GM23338 (cell line): Measurements from ENCODE around the gene BNC1. TPM values are rescaled to one million over a fixed set of nuclear protein-coding genes. Genes with fewer than 3 reads are reported as not detected.

Experiments used
- ATAC-seq: fragments of 200-7000 bp; cut with Tn5 transposase; 3 replicates; pipeline ENCODE4 v1.9.1; 2020
- DNase-seq: peaks from one replicate; pipeline ENCODE4 v3.0.0-alpha.2; 2015; ENCODE audit warnings: low spot score
- H2AFZ ChIP-seq: fragments of 200-600 bp; sonication (generic); 2 replicates; pipeline ENCODE4 v1.8.0; 2016; ENCODE audit warnings: antibody characterized with exemption, mild to moderate bottlenecking, moderate library complexity
- H3F3A ChIP-seq: fragments of 200-600 bp; sonication (generic); replicated peaks from 2 replicates; pipeline ENCODE4 v1.8.0; 2017; ENCODE audit warnings: antibody characterized with exemption, mixed run types, low read depth
- H3K27ac ChIP-seq: fragments of 200-600 bp; sonication (generic); 2 replicates; pipeline ENCODE4 v1.6.1; 2016; ENCODE audit warnings: low read depth
- H3K27me3 ChIP-seq: fragments of 200-600 bp; sonication (generic); 2 replicates; pipeline ENCODE4 v1.8.0; 2016; ENCODE audit warnings: mild to moderate bottlenecking, mixed run types, moderate library complexity; ENCODE audit not compliant: insufficient read depth
- H3K36me3 ChIP-seq: fragments of 200-600 bp; sonication (generic); 2 replicates; pipeline ENCODE4 v1.8.0; 2016; ENCODE audit warnings: mild to moderate bottlenecking; ENCODE audit not compliant: insufficient read depth
- H3K4me1 ChIP-seq: fragments of 200-600 bp; sonication (generic); 2 replicates; pipeline ENCODE4 v1.8.0; 2016; ENCODE audit warnings: mild to moderate bottlenecking, moderate library complexity; ENCODE audit not compliant: insufficient read depth
- H3K4me2 ChIP-seq: fragments of 200-600 bp; sonication (generic); 2 replicates; pipeline ENCODE4 v1.7.1; 2017; ENCODE audit warnings: mixed run types
- H3K4me3 ChIP-seq: fragments of 200-600 bp; sonication (generic); 2 replicates; pipeline ENCODE4 v1.6.1; 2016; ENCODE audit warnings: mixed run types
- H3K79me2 ChIP-seq: fragments of 200-600 bp; sonication (generic); replicated peaks from 2 replicates; pipeline ENCODE4 v1.8.0; 2017; ENCODE audit warnings: mild to moderate bottlenecking; ENCODE audit not compliant: insufficient read depth
- H3K9me2 ChIP-seq: fragments of 200-600 bp; sonication (generic); 2 replicates; pipeline ENCODE4 v1.8.0; 2017; ENCODE audit not compliant: insufficient read depth
- H4K20me1 ChIP-seq: fragments of 200-600 bp; sonication (generic); replicated peaks from 2 replicates; pipeline ENCODE4 v1.8.0; 2017; ENCODE audit warnings: mild to moderate bottlenecking; ENCODE audit not compliant: insufficient read depth
- H3K27ac Mint-ChIP-seq: 2 replicates; pipeline ENCODE4 v1.8.0; 2020; ENCODE audit warnings: inconsistent platforms, mild to moderate bottlenecking, moderate library complexity, mixed read lengths
- H3K27me3 Mint-ChIP-seq: 3 replicates; pipeline ENCODE4 v1.8.0; 2022; ENCODE audit warnings: low read depth, mild to moderate bottlenecking, moderate library complexity, mixed read lengths, inconsistent platforms; ENCODE audit not compliant: insufficient read depth, poor library complexity
- H3K36me3 Mint-ChIP-seq: 3 replicates; pipeline ENCODE4 v1.8.0; 2021; ENCODE audit warnings: low read depth, mild to moderate bottlenecking, inconsistent platforms, moderate library complexity, mixed read lengths
- H3K4me1 Mint-ChIP-seq: 3 replicates; pipeline ENCODE4 v1.8.0; 2020; ENCODE audit warnings: mild to moderate bottlenecking, inconsistent platforms, mixed read lengths
- H3K4me3 Mint-ChIP-seq: 3 replicates; pipeline ENCODE4 v1.8.0; 2021; ENCODE audit warnings: moderate library complexity, mild to moderate bottlenecking, inconsistent platforms, mixed read lengths
- H3K9me3 Mint-ChIP-seq: 3 replicates; pipeline ENCODE4 v1.8.0; 2020; ENCODE audit warnings: moderate library complexity, mild to moderate bottlenecking, inconsistent platforms, mixed read lengths
- CREB1 ChIP-seq: fragments of 250-450 bp; sonication (Bioruptor Pico); IDR thresholded peaks from 2 replicates; pipeline ENCODE4 v1.5.0; 2020; ENCODE audit warnings: low read depth, mild to moderate bottlenecking, moderate library complexity
- EZH2 ChIP-seq: fragments of 200-600 bp; sonication (generic); IDR thresholded peaks from one replicate; pipeline ENCODE4 v1.8.0; 2017; ENCODE audit warnings: antibody characterized with exemption, mild to moderate bottlenecking, low read depth; ENCODE audit not compliant: unreplicated experiment
- EZH2phosphoT487 ChIP-seq: fragments of 200-600 bp; sonication (generic); IDR thresholded peaks from one replicate; pipeline ENCODE4 v1.8.1; 2018; ENCODE audit warnings: antibody characterized with exemption; ENCODE audit not compliant: unreplicated experiment
- JUNB ChIP-seq: IDR thresholded peaks from one replicate; pipeline ENCODE4 v1.6.1; 2016; ENCODE audit warnings: antibody characterized with exemption; ENCODE audit not compliant: unreplicated experiment
- POLR2AphosphoS5 ChIP-seq: IDR thresholded peaks from 2 replicates; pipeline ENCODE4 v1.6.1; 2016; ENCODE audit warnings: antibody characterized with exemption, low read depth
- STAT1 ChIP-seq: IDR thresholded peaks from one replicate; pipeline ENCODE4 v1.6.1; 2016; ENCODE audit warnings: antibody characterized with exemption; ENCODE audit not compliant: unreplicated experiment
- ZNF331 ChIP-seq: fragments of 250-450 bp; sonication (Bioruptor Pico); IDR thresholded peaks from 2 replicates; pipeline ENCODE4 v1.5.0; 2020; ENCODE audit warnings: low read depth, mild to moderate bottlenecking, moderate library complexity
- polyA plus RNA-seq: library from polyadenylated mRNA; unstranded; fragments of >200 nt; fragmentation: Nextera tagmentation; extraction: Ambion mirVana; gene quantifications from 2 replicates; pipeline ENCODE4 v1.2.1, GENCODE V29; 2016
- total RNA-seq: library from RNA; depleted of rRNA; stranded (reverse); fragments of >200 nt; shearing (Covaris generic); gene quantifications from 2 replicates; pipeline ENCODE4 v1.2.3, GENCODE V29; 2014
- TF ChIP-seq, protein P1 (sequence below), 2 experiments: fragments of 200-600 bp in 1 of 2; sonication (generic) in 1 of 2; conservative IDR thresholded peaks; 2 replicates each; pipeline versions ENCODE4 v1.5.1 to v1.6.1; 2016 to 2017; ENCODE audit warnings: antibody characterized with exemption in 2 of 2, low read depth in 2 of 2, mild to moderate bottlenecking in 2 of 2, moderate library complexity in 1 of 2
- TF ChIP-seq, protein P2 (sequence below): IDR thresholded peaks from one replicate; pipeline ENCODE4 v1.6.1; 2018; ENCODE audit warnings: antibody characterized with exemption; ENCODE audit not compliant: unreplicated experiment
- TF ChIP-seq, protein P3 (sequence below): IDR thresholded peaks from 2 replicates; pipeline ENCODE4 v1.6.1; 2016; ENCODE audit warnings: antibody characterized with exemption

Gene BNC1
- total and polyA plus RNA-seq, 2 experiments from 2014 or later, result 0.26 to 1.1 TPM

DNA sequence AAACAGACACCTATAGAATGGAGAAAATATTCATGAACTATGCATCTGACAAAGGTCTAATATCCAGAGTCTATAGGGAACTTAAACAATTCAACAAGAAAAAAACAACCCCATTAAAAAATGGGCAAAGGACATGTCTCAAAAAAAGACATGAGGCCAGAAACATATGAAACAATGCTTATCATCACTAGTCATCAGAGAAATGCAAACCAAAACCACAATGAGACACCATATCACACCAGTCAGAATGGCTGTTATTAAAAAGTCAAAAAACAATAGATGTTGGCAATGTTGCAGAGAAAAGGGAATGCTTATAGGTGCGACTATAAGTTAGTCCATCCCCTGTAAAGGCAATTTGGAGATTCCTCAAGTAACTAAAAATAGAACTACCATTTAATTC, 65.4 kb downstream of the BNC1 start:
- Histone ChIP-seq H3K4me1 (no peaks in the 10 kb centered on the region), H3K9me2 (0 out of 2 replicates have a peak, but pooled peaks cover 3% of the 10 kb centered on the region), H3K27ac (no peak overlapping the region), H3K4me3 (no peak overlapping the region), H3K79me2 (no peaks in the 10 kb centered on the region), H2AFZ (no peak overlapping the region), H3F3A (no peaks in the 10 kb centered on the region), H3K4me2 (no peak overlapping the region), H3K27me3 (no peaks in the 10 kb centered on the region), H4K20me1 (no peaks in the 10 kb centered on the region), H3K36me3 (no peaks in the 10 kb centered on the region; the same call in 1 of the 2 replicates)
- peaks cover 72% of the 10 kb centered on the region for H3K9me3 Mint-ChIP-seq
- no peaks in the 10 kb centered on the region for H3K27me3 Mint-ChIP-seq
- H3K4me3 Mint-ChIP-seq, result no peak overlapping the region
- ATAC-seq (no peak), DNase-seq (no peak)
- TF ChIP-seq ZNF331 (CRISPR knock-in tag), result no peak
- no peak for TF ChIP-seq STAT1
- TF ChIP-seq JUNB, result no peak
- no peak for TF ChIP-seq EZH2phosphoT487
- TF ChIP-seq, protein P1, sequence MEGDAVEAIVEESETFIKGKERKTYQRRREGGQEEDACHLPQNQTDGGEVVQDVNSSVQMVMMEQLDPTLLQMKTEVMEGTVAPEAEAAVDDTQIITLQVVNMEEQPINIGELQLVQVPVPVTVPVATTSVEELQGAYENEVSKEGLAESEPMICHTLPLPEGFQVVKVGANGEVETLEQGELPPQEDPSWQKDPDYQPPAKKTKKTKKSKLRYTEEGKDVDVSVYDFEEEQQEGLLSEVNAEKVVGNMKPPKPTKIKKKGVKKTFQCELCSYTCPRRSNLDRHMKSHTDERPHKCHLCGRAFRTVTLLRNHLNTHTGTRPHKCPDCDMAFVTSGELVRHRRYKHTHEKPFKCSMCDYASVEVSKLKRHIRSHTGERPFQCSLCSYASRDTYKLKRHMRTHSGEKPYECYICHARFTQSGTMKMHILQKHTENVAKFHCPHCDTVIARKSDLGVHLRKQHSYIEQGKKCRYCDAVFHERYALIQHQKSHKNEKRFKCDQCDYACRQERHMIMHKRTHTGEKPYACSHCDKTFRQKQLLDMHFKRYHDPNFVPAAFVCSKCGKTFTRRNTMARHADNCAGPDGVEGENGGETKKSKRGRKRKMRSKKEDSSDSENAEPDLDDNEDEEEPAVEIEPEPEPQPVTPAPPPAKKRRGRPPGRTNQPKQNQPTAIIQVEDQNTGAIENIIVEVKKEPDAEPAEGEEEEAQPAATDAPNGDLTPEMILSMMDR (conservative IDR thresholded peaks at IDR 0.05; ENCODE audit: low read depth in 2 of 2), result no peak
- no peak for TF ChIP-seq POLR2AphosphoS5
- TF ChIP-seq, protein P2, sequence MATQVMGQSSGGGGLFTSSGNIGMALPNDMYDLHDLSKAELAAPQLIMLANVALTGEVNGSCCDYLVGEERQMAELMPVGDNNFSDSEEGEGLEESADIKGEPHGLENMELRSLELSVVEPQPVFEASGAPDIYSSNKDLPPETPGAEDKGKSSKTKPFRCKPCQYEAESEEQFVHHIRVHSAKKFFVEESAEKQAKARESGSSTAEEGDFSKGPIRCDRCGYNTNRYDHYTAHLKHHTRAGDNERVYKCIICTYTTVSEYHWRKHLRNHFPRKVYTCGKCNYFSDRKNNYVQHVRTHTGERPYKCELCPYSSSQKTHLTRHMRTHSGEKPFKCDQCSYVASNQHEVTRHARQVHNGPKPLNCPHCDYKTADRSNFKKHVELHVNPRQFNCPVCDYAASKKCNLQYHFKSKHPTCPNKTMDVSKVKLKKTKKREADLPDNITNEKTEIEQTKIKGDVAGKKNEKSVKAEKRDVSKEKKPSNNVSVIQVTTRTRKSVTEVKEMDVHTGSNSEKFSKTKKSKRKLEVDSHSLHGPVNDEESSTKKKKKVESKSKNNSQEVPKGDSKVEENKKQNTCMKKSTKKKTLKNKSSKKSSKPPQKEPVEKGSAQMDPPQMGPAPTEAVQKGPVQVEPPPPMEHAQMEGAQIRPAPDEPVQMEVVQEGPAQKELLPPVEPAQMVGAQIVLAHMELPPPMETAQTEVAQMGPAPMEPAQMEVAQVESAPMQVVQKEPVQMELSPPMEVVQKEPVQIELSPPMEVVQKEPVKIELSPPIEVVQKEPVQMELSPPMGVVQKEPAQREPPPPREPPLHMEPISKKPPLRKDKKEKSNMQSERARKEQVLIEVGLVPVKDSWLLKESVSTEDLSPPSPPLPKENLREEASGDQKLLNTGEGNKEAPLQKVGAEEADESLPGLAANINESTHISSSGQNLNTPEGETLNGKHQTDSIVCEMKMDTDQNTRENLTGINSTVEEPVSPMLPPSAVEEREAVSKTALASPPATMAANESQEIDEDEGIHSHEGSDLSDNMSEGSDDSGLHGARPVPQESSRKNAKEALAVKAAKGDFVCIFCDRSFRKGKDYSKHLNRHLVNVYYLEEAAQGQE, result no peak
- TF ChIP-seq EZH2, result no peak
- TF ChIP-seq, protein P3, sequence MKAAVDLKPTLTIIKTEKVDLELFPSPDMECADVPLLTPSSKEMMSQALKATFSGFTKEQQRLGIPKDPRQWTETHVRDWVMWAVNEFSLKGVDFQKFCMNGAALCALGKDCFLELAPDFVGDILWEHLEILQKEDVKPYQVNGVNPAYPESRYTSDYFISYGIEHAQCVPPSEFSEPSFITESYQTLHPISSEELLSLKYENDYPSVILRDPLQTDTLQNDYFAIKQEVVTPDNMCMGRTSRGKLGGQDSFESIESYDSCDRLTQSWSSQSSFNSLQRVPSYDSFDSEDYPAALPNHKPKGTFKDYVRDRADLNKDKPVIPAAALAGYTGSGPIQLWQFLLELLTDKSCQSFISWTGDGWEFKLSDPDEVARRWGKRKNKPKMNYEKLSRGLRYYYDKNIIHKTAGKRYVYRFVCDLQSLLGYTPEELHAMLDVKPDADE, result no peak
- no peak overlapping the region for H3K27ac Mint-ChIP-seq
- peaks cover 48% of the 10 kb centered on the region for H3K36me3 Mint-ChIP-seq
- H3K4me1 Mint-ChIP-seq, result no peaks in the 10 kb centered on the region

DNA sequence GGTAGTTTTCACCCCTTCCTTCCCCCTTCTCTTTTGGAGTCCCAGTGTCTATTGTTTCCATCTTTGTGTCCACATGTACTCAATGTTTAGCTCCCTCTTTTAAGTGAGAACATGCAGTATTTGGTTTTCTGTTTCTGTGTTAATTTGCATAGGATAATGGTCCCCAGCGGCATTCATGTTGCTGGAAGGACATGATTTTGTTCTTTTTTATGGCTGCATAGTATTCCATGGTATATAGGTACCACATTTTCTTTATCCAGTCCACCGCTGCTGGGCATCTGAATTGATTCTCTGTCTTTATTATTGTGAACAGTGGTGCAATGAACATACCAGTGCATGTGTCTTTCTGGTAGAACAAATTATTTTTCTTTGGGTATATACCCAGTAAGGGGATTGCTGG, 69.2 kb downstream of the BNC1 start:
- H3K27me3 ChIP-seq, result no peaks in the 10 kb centered on the region
- H3F3A ChIP-seq, result no peaks in the 10 kb centered on the region
- H3K4me1 ChIP-seq, result no peaks in the 10 kb centered on the region
- Mint-ChIP-seq H3K27ac (no peak overlapping the region), H3K9me3 (peaks cover 37% of the 10 kb centered on the region), H3K4me3 (no peak overlapping the region), H3K36me3 (peaks cover 21% of the 10 kb centered on the region; the same call in 2 of the 3 replicates), H3K4me1 (no peaks in the 10 kb centered on the region), H3K27me3 (no peaks in the 10 kb centered on the region)
- ATAC-seq, result no peak
- H3K36me3 ChIP-seq, result no peaks in the 10 kb centered on the region
- H3K9me2 ChIP-seq, result 0 out of 2 replicates have a peak, but pooled peaks cover 3% of the 10 kb centered on the region
- H4K20me1 ChIP-seq, result no peaks in the 10 kb centered on the region
- DNase-seq, result no peak
- no peak overlapping the region for H3K27ac ChIP-seq
- no peak overlapping the region for H3K4me2 ChIP-seq
- no peak overlapping the region for H2AFZ ChIP-seq
- no peak overlapping the region for H3K4me3 ChIP-seq
- no peaks in the 10 kb centered on the region for H3K79me2 ChIP-seq
- TF ChIP-seq, protein P1 (conservative IDR thresholded peaks at IDR 0.05; ENCODE audit: low read depth in 2 of 2), result no peak
- TF ChIP-seq ZNF331 (CRISPR knock-in tag) (no peak), EZH2 (no peak), CREB1 (CRISPR knock-in tag) (no peak)
- TF ChIP-seq, protein P2, result no peak
